HG03175 (cell line): Measurements from ENCODE around the gene ALAS2.
A peak's percentile ranks its signal among the peaks of the same experiment; 100 is the strongest.
"Not testable (repeated sequence)": the region's sequence is repeated elsewhere in the genome, so short reads cannot be mapped to it uniquely, and the experiment has no call there.

ENCODE experiments used
- ATAC-seq: cut with Tn5 transposase; IDR thresholded peaks from one replicate; pipeline ENCODE4 v1.9.1; 2021; ENCODE audit warnings: mild to moderate bottlenecking, moderate library complexity; ENCODE audit not compliant: unreplicated experiment

The ALAS2 gene

DNA sequence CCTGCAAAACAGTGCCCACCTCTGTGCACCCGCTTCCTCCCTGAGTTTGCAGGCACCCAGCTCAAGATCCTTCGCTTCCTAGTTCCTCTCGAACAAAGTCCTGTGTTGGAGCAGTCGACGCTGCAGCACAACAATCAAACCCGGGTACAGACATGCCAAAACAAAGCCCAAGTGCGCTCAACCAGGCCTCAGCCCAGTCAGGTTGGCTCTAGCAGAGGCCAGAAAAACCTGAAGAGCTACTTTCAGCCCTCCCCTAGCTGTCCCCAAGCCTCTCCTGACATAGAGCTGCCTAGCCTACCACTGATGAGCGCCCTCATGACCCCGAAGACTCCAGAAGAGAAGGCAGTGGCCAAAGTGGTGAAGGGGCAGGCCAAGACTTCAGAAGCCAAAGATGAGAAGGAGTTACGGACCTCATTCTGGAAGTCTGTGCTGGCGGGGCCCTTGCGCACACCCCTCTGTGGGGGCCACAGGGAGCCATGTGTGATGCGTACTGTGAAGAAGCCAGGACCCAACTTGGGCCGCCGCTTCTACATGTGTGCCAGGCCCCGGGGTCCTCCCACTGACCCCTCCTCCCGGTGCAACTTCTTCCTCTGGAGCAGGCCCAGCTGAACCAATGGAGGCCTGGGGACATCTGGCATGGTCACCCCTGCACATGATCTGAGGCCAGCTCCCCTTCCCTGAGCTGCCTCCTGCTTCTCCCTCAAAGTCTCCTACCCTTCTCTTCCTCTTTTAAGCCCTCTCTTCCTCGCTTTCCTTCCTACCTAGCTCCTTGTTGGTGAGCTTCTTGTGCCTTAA lies 23.8 kb downstream of the ALAS2 start:
- no peak for ATAC-seq

- no peak for ATAC-seq
These were observed 25.5 kb downstream of the ALAS2 start for GRCh38 chrX:55005256-55005655.

DNA sequence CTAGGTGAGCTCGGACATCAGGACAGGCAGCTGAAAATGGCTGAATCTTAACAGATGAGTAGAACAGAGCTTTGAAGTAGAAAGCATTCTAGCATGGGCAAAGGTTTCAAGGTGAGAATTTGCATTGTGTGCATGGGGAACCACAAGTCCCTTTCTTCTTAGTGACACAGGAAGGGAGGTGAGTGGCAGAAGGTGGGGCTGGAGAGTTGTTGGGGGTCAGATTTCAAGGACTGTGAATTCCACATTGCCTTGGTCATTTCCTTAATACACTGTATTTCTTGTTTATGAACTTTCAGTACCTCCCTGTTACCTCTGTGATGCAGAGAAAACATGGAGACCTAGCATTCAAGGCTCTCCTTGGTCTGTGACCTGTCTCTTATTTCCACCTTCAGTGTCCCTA lies 26.5 kb downstream of the ALAS2 start:
- no peak for ATAC-seq

DNA sequence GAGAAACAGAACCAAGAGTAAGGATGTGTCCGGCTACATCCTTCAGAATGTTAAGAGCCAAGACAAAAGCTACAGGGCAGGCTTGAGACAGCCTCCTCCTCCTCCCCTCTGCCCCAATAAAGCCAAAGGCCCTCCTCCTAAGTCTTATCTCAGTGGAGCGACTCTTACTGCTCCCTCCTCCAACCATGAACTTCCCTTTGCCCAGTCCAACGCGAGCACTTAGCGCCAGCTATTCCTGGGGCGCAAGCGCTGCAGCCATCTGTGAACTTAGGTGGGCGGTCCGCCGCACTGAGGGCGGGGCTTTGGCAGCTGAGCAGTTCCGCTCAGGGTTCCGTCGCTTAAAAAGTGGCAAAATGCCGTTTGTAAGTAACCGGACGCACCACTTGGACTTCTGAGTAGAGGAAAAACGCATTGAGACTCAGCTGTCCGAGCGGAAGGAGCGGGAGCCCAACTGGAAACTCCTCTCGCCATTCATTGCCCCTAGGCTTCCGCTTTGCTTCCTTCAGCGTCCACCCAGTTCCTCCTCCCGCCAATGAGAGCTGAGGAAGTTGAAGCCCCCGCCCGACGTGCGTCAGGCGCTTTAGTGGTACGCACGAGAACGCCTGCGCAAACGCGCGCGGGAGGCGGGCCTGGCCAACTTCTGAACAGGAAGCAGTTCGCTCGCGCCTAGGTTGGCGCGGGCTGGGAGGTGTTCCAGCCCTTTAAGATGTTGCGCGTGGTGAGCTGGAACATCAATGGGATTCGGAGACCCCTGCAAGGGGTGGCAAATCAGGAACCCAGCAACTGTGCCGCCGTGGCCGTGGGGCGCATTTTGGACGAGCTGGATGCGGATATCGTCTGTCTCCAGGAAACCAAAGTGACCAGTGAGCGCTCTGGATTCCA lies 30.8 kb downstream of the ALAS2 start, which contains the start of gene APEX2:
TSS of gene APEX2 (plus strand) at position 647 of the 882 bp plus-strand sequence. CDS start at position 707, 60 bp downstream.
- ATAC-seq: peak; percentile 94

- no peak for ATAC-seq
These were observed 35.2 kb downstream of the ALAS2 start for GRCh38 chrX:54995621-54996020.

DNA sequence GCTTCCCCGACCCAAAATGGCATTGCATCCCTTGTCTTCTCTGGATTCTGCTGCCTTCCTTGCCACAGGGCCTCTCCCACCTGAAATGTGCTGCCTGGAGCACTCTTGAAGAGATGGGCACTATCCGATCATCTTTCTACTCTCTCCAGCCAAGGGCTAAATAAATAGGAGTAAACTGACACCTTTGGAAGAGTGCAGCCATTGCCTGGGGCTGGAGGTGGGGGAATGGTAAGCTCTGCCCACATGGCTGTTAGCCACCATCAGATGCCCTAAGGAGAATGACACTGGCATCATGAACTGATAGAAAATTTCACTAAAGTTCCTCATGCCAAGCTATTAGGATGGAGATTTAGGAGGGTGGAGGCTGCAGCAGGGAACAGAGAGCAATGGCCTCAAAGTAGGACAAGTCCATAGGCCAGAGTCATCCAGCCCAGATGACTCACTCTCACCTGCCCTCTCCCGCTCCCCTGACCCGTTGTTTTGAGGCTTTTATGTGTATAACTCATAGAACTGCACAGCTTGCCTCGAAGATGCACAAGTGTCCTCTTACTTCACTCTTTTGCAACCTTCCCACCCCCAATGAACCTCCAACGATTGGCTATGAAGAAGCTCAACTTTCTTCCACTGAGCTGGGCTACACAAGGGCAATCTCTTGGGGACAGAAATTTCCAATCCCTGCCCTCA lies 36.0 kb downstream of the ALAS2 start:
- ATAC-seq: no peak

DNA sequence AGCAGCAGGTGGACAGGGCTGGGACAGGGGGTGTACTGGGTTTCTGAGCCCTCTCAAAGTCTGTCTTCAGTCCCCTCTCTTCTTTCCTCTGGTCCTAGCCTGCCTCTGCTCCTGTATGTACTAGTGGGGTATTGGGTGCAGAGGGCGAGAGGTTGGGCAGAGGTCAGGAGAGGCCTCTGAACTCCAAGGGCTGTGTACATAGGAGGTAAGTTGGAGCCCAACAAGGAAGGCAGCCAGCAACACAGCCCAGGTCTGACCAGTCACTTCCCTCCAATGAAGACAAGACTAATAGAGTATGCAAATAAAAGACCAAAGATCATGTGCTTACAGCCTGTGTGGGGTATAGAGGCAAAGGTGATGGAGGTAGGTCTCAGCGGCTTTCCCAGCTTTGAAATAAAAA lies 36.7 kb downstream of the ALAS2 start, which contains the start of gene PFKFB1:
TSS of gene PFKFB1 (minus strand) at position 90 of the 400 bp plus-strand sequence. CDS start 181 bp downstream, outside the sequence.
- ATAC-seq: no peak

- ATAC-seq: no peak
These were observed 37.7 kb downstream of the ALAS2 start for GRCh38 chrX:54992911-54993622.

DNA sequence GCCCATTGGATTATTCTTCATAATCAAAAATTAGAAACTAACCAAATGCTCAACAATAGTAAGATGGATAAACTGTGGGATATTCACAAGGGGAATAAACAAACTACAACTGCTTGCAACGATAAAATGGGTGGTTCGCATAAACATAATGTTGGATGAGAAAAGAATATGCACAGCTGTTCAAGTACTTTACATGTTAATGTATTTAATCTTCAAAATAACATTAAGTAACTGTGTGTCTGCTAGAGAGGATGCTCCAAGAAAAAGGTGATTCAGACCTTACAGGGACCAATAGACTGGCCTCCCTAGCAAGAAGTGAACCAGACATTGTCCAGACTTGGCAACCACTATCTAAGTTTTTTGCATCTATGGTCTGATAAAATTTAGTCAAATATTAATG lies 39.1 kb downstream of the ALAS2 start:
- no peak for ATAC-seq

- not testable (repeated sequence) for ATAC-seq
These were observed 47.5 kb downstream of the ALAS2 start for GRCh38 chrX:54983306-54983705.

DNA sequence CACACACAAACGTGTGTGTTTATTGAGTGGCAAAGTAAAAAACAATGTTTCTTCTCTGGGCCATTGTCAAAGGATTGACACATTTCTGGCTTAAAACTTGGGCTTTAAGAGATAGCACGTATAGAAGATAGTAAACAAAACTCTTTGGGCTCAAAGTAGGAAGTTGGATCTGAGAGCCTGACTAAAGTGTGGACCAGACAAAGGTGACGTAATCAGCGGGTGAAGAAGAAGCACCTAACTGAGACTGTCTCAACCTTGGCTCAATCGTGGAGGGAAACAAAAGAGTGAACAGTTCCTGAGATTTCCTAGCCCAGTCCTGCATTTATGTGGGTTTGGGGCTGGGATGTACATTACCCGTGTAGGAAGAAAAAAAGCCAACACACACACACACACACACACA lies 50.4 kb downstream of the ALAS2 start:
- ATAC-seq: no peak

GRCh38 chrX:54979432-54979831 lies 51.3 kb downstream of the ALAS2 start:
- no peak for ATAC-seq

- no peak for ATAC-seq
These were observed 52.3 kb downstream of the ALAS2 start for GRCh38 chrX:54978448-54978847.

- no peak for ATAC-seq
These were observed 53.4 kb downstream of the ALAS2 start for GRCh38 chrX:54977387-54977786.

DNA sequence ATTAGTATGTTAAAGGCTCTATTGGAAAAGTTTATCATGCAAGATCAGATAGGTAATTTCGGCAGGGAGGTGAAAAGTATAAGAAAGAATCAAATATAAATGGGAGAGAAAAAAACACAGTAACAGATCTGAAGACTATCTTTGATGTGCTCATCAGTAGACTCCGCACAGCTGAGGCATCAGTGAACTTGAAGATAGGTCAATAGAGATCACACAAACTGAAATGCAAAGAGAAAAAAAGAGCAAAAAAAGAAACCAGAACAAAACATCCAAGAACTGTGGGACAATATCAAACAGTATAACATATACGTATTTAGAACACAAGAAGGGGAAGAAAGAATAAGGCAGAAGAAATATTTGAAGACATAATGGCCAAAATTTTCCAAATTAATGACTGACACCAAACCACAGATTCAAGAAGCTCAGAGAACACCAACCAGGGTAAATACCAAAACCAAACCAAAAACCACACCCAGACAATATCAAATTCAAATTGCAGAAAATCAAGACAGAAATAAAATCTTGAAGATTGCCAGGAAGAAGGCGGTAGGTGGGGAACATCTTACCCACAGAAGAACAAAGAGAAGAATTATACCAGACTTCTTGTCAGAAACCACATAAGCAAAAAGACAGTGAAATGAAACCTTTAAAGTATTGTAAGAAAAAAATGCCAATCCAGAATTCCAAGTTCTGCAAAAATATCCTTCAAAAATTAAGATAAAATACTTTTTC lies 65.8 kb downstream of the ALAS2 start:
- ATAC-seq: no peak

GRCh38 chrX:54961750-54962149 lies 69.0 kb downstream of the ALAS2 start:
- ATAC-seq: no peak
